Progenitor cell of endocrine pancreas (in vitro differentiated cells): ENCODE results near the gene FTO. TPM values are rescaled to one million over a fixed set of nuclear protein-coding genes. Genes with fewer than 3 reads are reported as not detected.
A peak's percentile ranks its signal among the peaks of the same experiment; 100 is the strongest.

Source experiments
- DNase-seq: peaks from one replicate; pipeline ENCODE4 v3.0.0; 2021; ENCODE audit warnings: low spot score; ENCODE audit not compliant: unreplicated experiment
- H3K27ac Mint-ChIP-seq: 2 replicates; pipeline ENCODE4 v1.8.0; 2021; ENCODE audit warnings: mild to moderate bottlenecking, moderate library complexity, mixed read lengths
- H3K27me3 Mint-ChIP-seq: 2 replicates; pipeline ENCODE4 v1.8.0; 2021; ENCODE audit warnings: mixed read lengths
- H3K36me3 Mint-ChIP-seq: 2 replicates; pipeline ENCODE4 v1.8.0; 2022; ENCODE audit warnings: mixed read lengths; ENCODE audit not compliant: insufficient read depth
- H3K4me1 Mint-ChIP-seq: 2 replicates; pipeline ENCODE4 v1.8.0; 2021; ENCODE audit warnings: low read depth, mixed read lengths
- H3K4me3 Mint-ChIP-seq: 2 replicates; pipeline ENCODE4 v1.8.0; 2021; ENCODE audit warnings: low read depth, mild to moderate bottlenecking, moderate library complexity, mixed read lengths
- H3K9me3 Mint-ChIP-seq: 2 replicates; pipeline ENCODE4 v1.8.0; 2021; ENCODE audit warnings: low read depth, mixed read lengths
- CTCF ChIP-seq: fragments of 200-600 bp; sonication (generic); IDR thresholded peaks from one replicate; pipeline ENCODE4 v1.5.0; 2021; ENCODE audit warnings: antibody characterized with exemption, mild to moderate bottlenecking; ENCODE audit not compliant: unreplicated experiment
- total RNA-seq: library from RNA; stranded (reverse); gene quantifications from 2 replicates; pipeline ENCODE4 v1.2.1, GENCODE V29; 2021

Gene FTO
- total RNA-seq, 1 donor from 2014 or later = 78.7 TPM

GRCh38 chr16:54128629-54129234 is 424.8 kb downstream of the FTO start:
- peaks cover 17% of the 10 kb centered on the region for H3K27me3 Mint-ChIP-seq
- H3K27ac Mint-ChIP-seq = no peak overlapping the region
- H3K36me3 Mint-ChIP-seq = no peaks in the 10 kb centered on the region
- DNase-seq = no peak
- no peak overlapping the region for H3K4me3 Mint-ChIP-seq
- no peaks in the 10 kb centered on the region for H3K4me1 Mint-ChIP-seq
- no peak for TF ChIP-seq CTCF
- peaks cover 10% of the 10 kb centered on the region for H3K9me3 Mint-ChIP-seq

- Mint-ChIP-seq H3K27me3 (peaks cover 17% of the 10 kb centered on the region), H3K4me1 (no peaks in the 10 kb centered on the region), H3K36me3 (no peaks in the 10 kb centered on the region), H3K4me3 (no peak overlapping the region), H3K9me3 (peaks cover 10% of the 10 kb centered on the region), H3K27ac (no peak overlapping the region)
- TF ChIP-seq CTCF = no peak
- DNase-seq = no peak
Measured at GRCh38 chr16:54129810-54130209, 425.9 kb downstream of the FTO start.

GRCh38 chr16:54135361-54136275 is 431.7 kb downstream of the FTO start:
- DNase-seq = no peak
- Mint-ChIP-seq H3K9me3 (peaks cover 4% of the 10 kb centered on the region), H3K4me1 (peaks cover 8% of the 10 kb centered on the region), H3K27me3 (peaks cover 14% of the 10 kb centered on the region), H3K27ac (no peak overlapping the region), H3K36me3 (no peaks in the 10 kb centered on the region), H3K4me3 (no peak overlapping the region)
- no peak for TF ChIP-seq CTCF

- no peak for TF ChIP-seq CTCF
- Mint-ChIP-seq H3K9me3 (peaks cover 4% of the 10 kb centered on the region), H3K4me1 (peaks cover 10% of the 10 kb centered on the region), H3K27ac (no peak overlapping the region), H3K4me3 (no peak overlapping the region), H3K36me3 (no peaks in the 10 kb centered on the region), H3K27me3 (peaks cover 11% of the 10 kb centered on the region)
- no peak for DNase-seq
Measured at GRCh38 chr16:54136276-54136625, 432.3 kb downstream of the FTO start.

GRCh38 chr16:54140057-54140787 is 436.3 kb downstream of the FTO start:
- Mint-ChIP-seq H3K9me3 (no peaks in the 10 kb centered on the region), H3K36me3 (no peaks in the 10 kb centered on the region), H3K4me3 (no peak overlapping the region), H3K4me1 (peaks cover 10% of the 10 kb centered on the region), H3K27ac (no peak overlapping the region), H3K27me3 (peaks cover 25% of the 10 kb centered on the region)
- peak; percentile 16 for TF ChIP-seq CTCF
- no peak for DNase-seq
